Upper lobe of left lung (tissue), 6 donors: ENCODE data around the gene SERPINB1. TPM values are rescaled to one million over a fixed set of nuclear protein-coding genes. Genes with fewer than 3 reads are reported as not detected.

ENCODE experiments used
- ATAC-seq, 2 donors: fragments of 200-7000 bp; cut with Tn5 transposase; one replicate each; pipeline ENCODE4 v1.9.1; 2022; ENCODE audit warnings: mild to moderate bottlenecking in 2 of 2, moderate library complexity in 2 of 2; ENCODE audit not compliant: low FRiP score in 2 of 2
- DNase-seq, 2 donors: peaks; one replicate each; pipeline ENCODE4 v3.0.0-alpha.2; 2019 to 2020
- H3K27ac ChIP-seq, 4 donors: fragments of 200-600 bp; sonication (generic); one replicate each; pipeline ENCODE4 v1.5.1; 2016 to 2019
- H3K27me3 ChIP-seq, 4 donors: fragments of 200-600 bp; sonication (generic); one replicate each; pipeline ENCODE4 v1.5.1; 2017 to 2019
- H3K36me3 ChIP-seq, 4 donors: fragments of 200-600 bp; sonication (generic); one replicate each; pipeline ENCODE4 v1.5.1; 2016 to 2019
- H3K4me1 ChIP-seq, 4 donors: fragments of 200-600 bp; sonication (generic); one replicate each; pipeline ENCODE4 v1.5.1; 2018 to 2019
- H3K4me3 ChIP-seq, 4 donors: fragments of 200-600 bp; sonication (generic); one replicate each; pipeline ENCODE4 v1.5.1; 2017 to 2019; ENCODE audit warnings: mild to moderate bottlenecking in 2 of 4, moderate library complexity in 1 of 4
- H3K9me3 ChIP-seq, 4 donors: fragments of 200-600 bp; sonication (generic); one replicate each; pipeline ENCODE4 v1.5.1; 2018 to 2019
- EP300 ChIP-seq, 4 donors: sonication (generic); formaldehyde crosslinking; IDR thresholded peaks; one replicate each; pipeline ENCODE4 v1.5.1; 2017; ENCODE audit warnings: antibody characterized with exemption in 4 of 4, control low read depth in 2 of 4
- POLR2A ChIP-seq, 4 donors: fragments of 450-650 bp; IDR thresholded peaks; one replicate each; pipeline ENCODE4 v1.5.1; 2016 to 2017; ENCODE audit warnings: antibody characterized with exemption in 4 of 4, mild to moderate bottlenecking in 2 of 4
- POLR2AphosphoS5 ChIP-seq, 2 donors: sonication (generic); formaldehyde crosslinking; IDR thresholded peaks; one replicate each; pipeline ENCODE4 v1.5.1; 2017; ENCODE audit warnings: antibody characterized with exemption in 2 of 2
- WGBS, 2 donors: methylation state at CpG; one replicate each; pipeline ENCODE4 v1.1.5; 2017 to 2018; 5-methylcytosine and 5-hydroxymethylcytosine counted together
- total RNA-seq, 6 donors: library from RNA; depleted of rRNA in 4 of 6; stranded (reverse); fragments of >200 nt in 4 of 6; gene quantifications; one replicate each; pipeline versions ENCODE4 v1.1.0 to v1.2.1, GENCODE V29; 2016 to 2021
- TF ChIP-seq, protein P1 (sequence below), 6 experiments: fragments of 450-650 bp in 4 of 6; fragments of 200-600 bp in 2 of 6; sonication (generic) in 2 of 6; IDR thresholded peaks; one replicate each; pipeline ENCODE4 v1.5.1; 2016 to 2019; ENCODE audit warnings: antibody characterized with exemption in 6 of 6
- donor health status: DM: no; HTN: no; CAD: no; lungs with moderate emphysema.
- donor health status: DM: no; HTN: yes; CAD: no; lungs with severe emphysema.

The SERPINB1 gene
- total RNA-seq, 6 donors from 2014 or later = 56.6 to 184 (median 102) TPM

DNA sequence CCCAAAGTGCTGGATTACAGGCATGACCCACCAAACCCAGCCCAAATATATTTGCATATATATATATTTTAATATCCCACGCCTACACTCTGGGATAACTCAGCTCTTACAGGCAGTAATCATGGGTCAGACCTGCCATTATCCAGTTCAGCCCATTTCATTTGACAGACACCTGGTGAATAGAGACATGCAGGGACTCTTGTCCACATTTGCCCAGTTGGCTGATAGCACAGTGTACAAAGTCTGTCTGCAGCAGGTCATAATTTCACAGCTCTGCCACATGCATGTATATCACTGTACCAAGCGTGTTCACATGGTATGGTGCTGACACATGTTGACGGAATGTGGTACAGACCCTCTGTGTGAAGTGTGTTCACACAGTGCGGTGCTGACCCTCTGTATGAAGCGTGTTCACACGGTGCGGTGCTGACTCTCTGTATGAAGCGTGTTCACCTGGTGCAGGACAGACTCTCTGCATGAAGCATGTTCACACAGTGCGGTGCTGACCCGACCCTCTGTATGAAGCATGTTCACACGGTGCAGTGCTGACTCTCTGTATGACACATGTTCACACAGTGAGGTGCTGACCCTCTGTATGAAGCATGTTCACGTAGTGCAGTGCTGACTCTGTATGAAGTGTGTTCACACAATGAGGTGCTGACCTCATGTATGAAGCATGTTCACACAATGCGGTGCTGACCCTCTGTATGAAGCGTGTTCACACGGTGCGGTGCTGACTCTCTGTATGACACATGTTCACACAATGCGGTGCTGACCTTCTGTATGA lies 10.3 kb upstream of the SERPINB1 start:
- no peak overlapping the region for H3K4me3 ChIP-seq
- peak overlapping the region in 1 of 4 donors; percentile 21 for H3K27ac ChIP-seq
- no peaks in the 10 kb centered on the region for H3K27me3 ChIP-seq
- H3K9me3 ChIP-seq = no peaks in the 10 kb centered on the region
- ATAC-seq (no peak), DNase-seq (no peak)
- 87 to 97% methylated on average over 17 of the region's 17 CpGs for WGBS, 2 donors
- TF ChIP-seq POLR2A (IDR thresholded peaks at IDR 0.05) = no peak
- no peak for TF ChIP-seq POLR2AphosphoS5 (IDR thresholded peaks at IDR 0.05)
- TF ChIP-seq EP300 (IDR thresholded peaks at IDR 0.05) = no peak
- TF ChIP-seq, protein P1, sequence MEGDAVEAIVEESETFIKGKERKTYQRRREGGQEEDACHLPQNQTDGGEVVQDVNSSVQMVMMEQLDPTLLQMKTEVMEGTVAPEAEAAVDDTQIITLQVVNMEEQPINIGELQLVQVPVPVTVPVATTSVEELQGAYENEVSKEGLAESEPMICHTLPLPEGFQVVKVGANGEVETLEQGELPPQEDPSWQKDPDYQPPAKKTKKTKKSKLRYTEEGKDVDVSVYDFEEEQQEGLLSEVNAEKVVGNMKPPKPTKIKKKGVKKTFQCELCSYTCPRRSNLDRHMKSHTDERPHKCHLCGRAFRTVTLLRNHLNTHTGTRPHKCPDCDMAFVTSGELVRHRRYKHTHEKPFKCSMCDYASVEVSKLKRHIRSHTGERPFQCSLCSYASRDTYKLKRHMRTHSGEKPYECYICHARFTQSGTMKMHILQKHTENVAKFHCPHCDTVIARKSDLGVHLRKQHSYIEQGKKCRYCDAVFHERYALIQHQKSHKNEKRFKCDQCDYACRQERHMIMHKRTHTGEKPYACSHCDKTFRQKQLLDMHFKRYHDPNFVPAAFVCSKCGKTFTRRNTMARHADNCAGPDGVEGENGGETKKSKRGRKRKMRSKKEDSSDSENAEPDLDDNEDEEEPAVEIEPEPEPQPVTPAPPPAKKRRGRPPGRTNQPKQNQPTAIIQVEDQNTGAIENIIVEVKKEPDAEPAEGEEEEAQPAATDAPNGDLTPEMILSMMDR (IDR thresholded peaks at IDR 0.05) = no peak
- H3K4me1 ChIP-seq = peaks cover 38 to 54% (median 48%) of the 10 kb centered on the region in 4 donors
- H3K36me3 ChIP-seq = no peaks in the 10 kb centered on the region

GRCh38 chr6:2850538-2851113 lies 9.0 kb upstream of the SERPINB1 start:
- H3K4me1 ChIP-seq = peaks cover 39 to 62% (median 46%) of the 10 kb centered on the region in 4 donors
- no peak for DNase-seq
- peak in 1 of 2 donors; percentile 55 for ATAC-seq
- peak overlapping the region in 3 of 4 donors; percentile 37 to 69 (median 55) for H3K27ac ChIP-seq
- H3K9me3 ChIP-seq = no peaks in the 10 kb centered on the region
- no peaks in the 10 kb centered on the region for H3K27me3 ChIP-seq
- no peaks in the 10 kb centered on the region for H3K36me3 ChIP-seq
- no peak for TF ChIP-seq POLR2AphosphoS5 (IDR thresholded peaks at IDR 0.05)
- H3K4me3 ChIP-seq = no peak overlapping the region
- WGBS, 2 donors = 23 to 33% methylated on average over 5 of the region's 5 CpGs

- H3K27me3 ChIP-seq = no peaks in the 10 kb centered on the region
Observed at GRCh38 chr6:2848851-2849250, 7.2 kb upstream of the SERPINB1 start.

GRCh38 chr6:2845880-2846208 lies 4.2 kb upstream of the SERPINB1 start:
- no peak for ATAC-seq
- 62 to 66% methylated on average over 6 of the region's 6 CpGs for WGBS, 2 donors

More at GRCh38 chr6:2848851-2849250, 7.2 kb upstream of the SERPINB1 start:
- Histone ChIP-seq H3K36me3 (no peaks in the 10 kb centered on the region), H3K4me1 (peaks cover 27 to 45% (median 33%) of the 10 kb centered on the region in 4 donors), H3K4me3 (no peak overlapping the region), H3K9me3 (no peaks in the 10 kb centered on the region), H3K27ac (peak overlapping the region in 2 of 4 donors; percentile 37 to 55)
- peak in 1 of 2 donors; percentile 35 for ATAC-seq
- TF ChIP-seq EP300 (IDR thresholded peaks at IDR 0.05) = no peak
- TF ChIP-seq POLR2A (IDR thresholded peaks at IDR 0.05) = peak in 1 of 4 donors; percentile 12
- 65 to 70% methylated on average over 10 of the region's 10 CpGs for WGBS, 2 donors
- peak in 1 of 2 donors; percentile 71 for DNase-seq

DNA sequence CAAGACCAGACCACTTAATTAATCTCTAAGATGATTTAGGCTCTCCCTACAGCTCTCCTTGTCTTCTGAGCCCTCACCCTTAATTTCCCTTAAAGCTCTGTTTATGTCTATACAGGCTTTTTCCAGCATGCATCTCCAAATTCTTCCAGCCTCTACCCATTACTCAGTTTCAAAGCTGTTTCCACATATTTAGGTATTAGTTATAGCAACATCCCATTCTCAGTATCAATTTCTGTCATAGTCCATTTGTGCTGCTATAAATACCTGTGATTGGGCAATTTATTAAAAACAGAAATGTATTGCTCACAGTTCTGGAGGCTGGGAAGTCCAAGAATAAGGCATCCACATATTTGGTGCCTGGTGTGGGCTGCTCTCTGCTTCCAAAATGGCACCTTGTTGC lies 2.3 kb upstream of the SERPINB1 start:
- H3K27ac ChIP-seq = peak overlapping the region in 3 of 4 donors; percentile 94 to 99 (median 98)
- peaks cover 28 to 60% (median 38%) of the 10 kb centered on the region in 4 donors for H3K4me1 ChIP-seq
- H3K9me3 ChIP-seq = no peaks in the 10 kb centered on the region
- DNase-seq (no peak), ATAC-seq (no peak)
- H3K36me3 ChIP-seq = peaks cover 0 to 11% (median 0%) of the 10 kb centered on the region in 4 donors
- H3K27me3 ChIP-seq = no peaks in the 10 kb centered on the region
- no peak for TF ChIP-seq POLR2AphosphoS5 (IDR thresholded peaks at IDR 0.05)
- TF ChIP-seq POLR2A (IDR thresholded peaks at IDR 0.05) = no peak
- TF ChIP-seq, protein P1 (IDR thresholded peaks at IDR 0.05) = no peak
- no peak for TF ChIP-seq EP300 (IDR thresholded peaks at IDR 0.05)
- no peak overlapping the region for H3K4me3 ChIP-seq

More at GRCh38 chr6:2845880-2846208, 4.2 kb upstream of the SERPINB1 start:
- TF ChIP-seq POLR2A (IDR thresholded peaks at IDR 0.05) = no peak
- no peak for TF ChIP-seq EP300 (IDR thresholded peaks at IDR 0.05)
- no peak for TF ChIP-seq POLR2AphosphoS5 (IDR thresholded peaks at IDR 0.05)
- TF ChIP-seq, protein P1 (IDR thresholded peaks at IDR 0.05) = no peak
- Histone ChIP-seq H3K9me3 (no peaks in the 10 kb centered on the region), H3K27me3 (no peaks in the 10 kb centered on the region), H3K27ac (peak overlapping the region in 3 of 4 donors; percentile 76 to 78 (median 76)), H3K4me3 (no peak overlapping the region), H3K36me3 (no peaks in the 10 kb centered on the region), H3K4me1 (peaks cover 22 to 54% (median 34%) of the 10 kb centered on the region in 4 donors)
- no peak for DNase-seq
